RWPE1 (cell line): ENCODE data around the gene CERS4.

Source experiments
- CTCF ChIA-PET: fragments of 350-600 bp; sonication (Branson Sonifier 250); formaldehyde crosslinking; extraction: SDS; loops from one replicate; lab custom pipeline; 2021; lab: Yijun Ruan, JAX
- POLR2A ChIA-PET: fragments of 400-600 bp; formaldehyde crosslinking; extraction: SDS; loops from one replicate; lab custom pipeline; 2020; ENCODE audit warnings: antibody characterized with exemption; ENCODE audit not compliant: low non-redundant PET; lab: Yijun Ruan, JAX
- DNase-seq: peaks from one replicate; pipeline ENCODE4 v3.0.0; 2012; ENCODE audit warnings: low spot score
- H3K27ac ChIP-seq: fragments of 450-650 bp; 2 replicates; pipeline ENCODE4 v1.5.1; 2017
- CTCF ChIP-seq: fragments of 450-650 bp; conservative IDR thresholded peaks from 2 replicates; pipeline ENCODE4 v1.5.1; 2017; ENCODE audit warnings: low read depth, mild to moderate bottlenecking

The CERS4 gene

DNA sequence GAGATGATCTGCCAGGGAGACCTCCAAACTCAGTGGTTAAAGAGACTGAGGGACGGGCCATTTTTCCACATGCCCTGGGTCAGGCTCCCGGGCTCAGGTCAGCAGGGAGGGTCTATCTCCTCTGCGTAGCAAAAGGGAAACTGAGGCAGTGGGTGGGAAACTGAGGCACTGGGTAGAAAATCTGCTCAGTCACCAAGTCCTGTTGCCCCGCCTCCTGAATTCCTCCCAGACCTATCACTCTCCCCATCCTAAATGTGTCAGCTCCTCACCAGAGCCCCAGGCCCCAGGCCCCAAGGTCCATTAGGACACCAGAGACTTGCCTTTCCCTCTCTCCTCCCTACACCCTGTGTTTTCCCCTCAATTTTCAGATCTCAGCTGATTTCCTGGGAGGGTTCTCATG is 96.6 kb downstream of the CERS4 start:
- POLR2A ChIA-PET, result no interaction called here
- CTCF ChIA-PET, result no interaction called here
- no peak for TF ChIP-seq CTCF
- DNase-seq, result no peak
- peak overlapping the region; percentile 75 for H3K27ac ChIP-seq

- ChIA-PET POLR2A (no interaction called here), CTCF (no interaction called here)
- peak overlapping the region; percentile 75 for H3K27ac ChIP-seq
- no peak for TF ChIP-seq CTCF
- no peak for DNase-seq
Observed at GRCh38 chr19:8306235-8307054, 97.3 kb downstream of the CERS4 start.

DNA sequence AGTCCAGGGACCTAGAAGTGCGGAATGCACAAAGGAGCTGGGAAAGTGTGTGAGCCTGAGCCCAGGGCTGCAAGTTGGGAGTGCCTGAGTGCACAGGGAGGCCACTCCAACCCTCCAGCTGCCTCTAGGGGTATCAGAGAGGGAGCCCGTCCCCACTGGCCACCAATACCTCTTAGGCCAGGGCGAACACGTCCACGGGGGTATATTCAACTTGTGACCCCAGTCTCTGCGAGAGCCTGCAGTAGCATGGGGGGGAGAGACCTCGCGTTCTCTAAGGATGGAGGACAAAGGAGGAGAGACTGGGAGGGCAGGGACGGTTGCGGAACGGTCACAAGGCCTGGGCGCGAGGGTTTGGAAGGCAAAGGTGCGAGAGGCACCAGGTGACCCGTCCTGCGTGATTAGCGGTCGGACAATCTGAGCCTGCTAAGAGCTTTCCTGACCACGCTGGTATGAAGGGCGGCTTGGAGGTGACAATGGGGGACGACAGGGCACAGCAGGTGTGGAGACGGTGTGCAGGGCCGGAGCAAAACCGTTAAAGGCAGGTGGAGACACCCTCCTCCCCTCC is 98.3 kb downstream of the CERS4 start:
- CTCF ChIA-PET, result no interaction called here
- H3K27ac ChIP-seq, result peak overlapping the region; percentile 75
- DNase-seq, result no peak
- POLR2A ChIA-PET, result no interaction called here
- no peak for TF ChIP-seq CTCF

- DNase-seq, result peak; percentile 91
- TF ChIP-seq CTCF, result no peak
- ChIA-PET CTCF (no interaction called here), POLR2A (interaction anchor here (0.5 kb wide), 1 partner anchor 1482 kb away, joined by 3 read pairs; no protein-coding TSS in a partner anchor)
- H3K27ac ChIP-seq, result peak within 1 kb of the TSS; percentile 75
Observed at GRCh38 chr19:8307965-8308866, 99.0 kb downstream of the CERS4 start, which contains the start of gene CD320. TSS of gene CD320 (minus strand) at chr19:8308358. CDS start at chr19:8308290, 68 bp downstream.

- DNase-seq, result no peak
- POLR2A ChIA-PET, result no interaction called here
- peak overlapping the region; percentile 75 for H3K27ac ChIP-seq
- CTCF ChIA-PET, result no interaction called here
- no peak for TF ChIP-seq CTCF
Observed at GRCh38 chr19:8308891-8309291, 99.7 kb downstream of the CERS4 start.

GRCh38 chr19:8310342-8311055 is 101.3 kb downstream of the CERS4 start:
- TF ChIP-seq CTCF, result no peak
- DNase-seq, result no peak
- CTCF ChIA-PET, result interaction anchor here (0.6 to 0.8 kb wide), 2 partner anchors 8 to 270 kb away, joined by 3 to 6 read pairs; no protein-coding TSS in a partner anchor
- POLR2A ChIA-PET, result no interaction called here
- peak overlapping the region; percentile 75 for H3K27ac ChIP-seq
